Measurements from ENCODE around the gene NCOA4.

GRCh38 chr10:46019569-46020343, 10.7 kb downstream of the NCOA4 start:
- TF ChIP-seq CTCF (IDR thresholded peaks at IDR 0.05) (no peak), POLR2A (IDR thresholded peaks at IDR 0.05) (no peak)
